Measurements from ENCODE around the gene CDK8.

The CDK8 gene

GRCh38 chr13:26446751-26447150 is 192.8 kb downstream of the CDK8 start:
- DNase-seq (ENCODE audit: low spot score), result no peak

- no peak for DNase-seq (ENCODE audit: low spot score)
Measured at GRCh38 chr13:26448032-26448431, 194.1 kb downstream of the CDK8 start.

GRCh38 chr13:26449063-26449848 is 195.3 kb downstream of the CDK8 start:
- DNase-seq (ENCODE audit: low spot score), result no peak
